Brain microvascular endothelial cell (primary cell): ENCODE measurements around the gene IGDCC3.
A peak's percentile ranks its signal among the peaks of the same experiment; 100 is the strongest.
"Not testable (repeated sequence)": the region's sequence is repeated elsewhere in the genome, so short reads cannot be mapped to it uniquely, and the experiment has no call there.

ENCODE experiments used
- DNase-seq: peaks from one replicate; pipeline ENCODE4 v3.0.0-alpha.2; 2020
- H3K27ac ChIP-seq: fragments of 250-450 bp; sonication (Bioruptor Pico); 2 replicates; pipeline ENCODE4 v1.5.1; 2020; ENCODE audit warnings: mild to moderate bottlenecking, moderate library complexity
- H3K27me3 ChIP-seq: fragments of 250-450 bp; sonication (Bioruptor Pico); replicated peaks from 2 replicates; pipeline ENCODE4 v1.5.1; 2020; ENCODE audit warnings: mild to moderate bottlenecking
- H3K36me3 ChIP-seq: fragments of 250-450 bp; sonication (Bioruptor Pico); replicated peaks from 2 replicates; pipeline ENCODE4 v1.5.1; 2020; ENCODE audit warnings: mild to moderate bottlenecking
- H3K4me3 ChIP-seq: 2 replicates; pipeline ENCODE4 v1.5.1; 2011; ENCODE audit warnings: low read depth, mild to moderate bottlenecking, control low read depth, low read length, moderate library complexity
- in situ Hi-C: cut with HindIII; loops from 2 replicates; pipeline ENCODE4 v1.10.0; 2017; ENCODE audit warnings: low sequenced_read_pairs, low pct_ligation_motif_present
- TF ChIP-seq, protein P1 (sequence below): IDR thresholded peaks from 2 replicates; pipeline ENCODE4 v1.5.1; 2011; ENCODE audit warnings: low read depth, mild to moderate bottlenecking, moderate library complexity, low read length, control low read depth, inconsistent platforms; ENCODE audit errors: missing control alignments

The IGDCC3 gene

DNA sequence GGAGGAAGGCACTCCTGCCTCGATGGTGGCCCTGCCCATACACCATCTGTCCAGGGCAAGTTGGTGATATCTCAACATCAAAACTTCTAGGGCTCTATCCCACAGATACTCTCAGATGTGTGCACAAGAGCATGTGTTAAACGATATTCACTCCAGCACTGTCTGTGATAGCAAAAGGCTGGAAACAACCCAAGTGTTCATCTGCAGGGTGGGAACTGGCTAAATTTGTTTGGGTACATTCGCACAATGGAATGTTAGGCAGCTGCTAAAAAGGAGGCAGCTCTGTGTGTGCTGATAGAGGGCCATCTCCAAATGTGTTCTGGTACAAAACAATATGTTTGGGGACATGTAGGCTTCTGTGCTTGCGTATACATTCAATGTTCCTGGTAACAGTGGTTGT lies 25.2 kb upstream of the IGDCC3 start:
- no peak for DNase-seq
- no peak overlapping the region for H3K4me3 ChIP-seq
- no peak overlapping the region for H3K27ac ChIP-seq
- no peaks in the 10 kb centered on the region for H3K36me3 ChIP-seq
- TF ChIP-seq, protein P1, sequence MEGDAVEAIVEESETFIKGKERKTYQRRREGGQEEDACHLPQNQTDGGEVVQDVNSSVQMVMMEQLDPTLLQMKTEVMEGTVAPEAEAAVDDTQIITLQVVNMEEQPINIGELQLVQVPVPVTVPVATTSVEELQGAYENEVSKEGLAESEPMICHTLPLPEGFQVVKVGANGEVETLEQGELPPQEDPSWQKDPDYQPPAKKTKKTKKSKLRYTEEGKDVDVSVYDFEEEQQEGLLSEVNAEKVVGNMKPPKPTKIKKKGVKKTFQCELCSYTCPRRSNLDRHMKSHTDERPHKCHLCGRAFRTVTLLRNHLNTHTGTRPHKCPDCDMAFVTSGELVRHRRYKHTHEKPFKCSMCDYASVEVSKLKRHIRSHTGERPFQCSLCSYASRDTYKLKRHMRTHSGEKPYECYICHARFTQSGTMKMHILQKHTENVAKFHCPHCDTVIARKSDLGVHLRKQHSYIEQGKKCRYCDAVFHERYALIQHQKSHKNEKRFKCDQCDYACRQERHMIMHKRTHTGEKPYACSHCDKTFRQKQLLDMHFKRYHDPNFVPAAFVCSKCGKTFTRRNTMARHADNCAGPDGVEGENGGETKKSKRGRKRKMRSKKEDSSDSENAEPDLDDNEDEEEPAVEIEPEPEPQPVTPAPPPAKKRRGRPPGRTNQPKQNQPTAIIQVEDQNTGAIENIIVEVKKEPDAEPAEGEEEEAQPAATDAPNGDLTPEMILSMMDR = no peak
- in situ Hi-C loops = no loop called here
- H3K27me3 ChIP-seq = no peaks in the 10 kb centered on the region

GRCh38 chr15:65401611-65402240 lies 23.9 kb upstream of the IGDCC3 start:
- H3K27me3 ChIP-seq = peaks cover 5% of the 10 kb centered on the region
- in situ Hi-C loops = no loop called here
- no peak overlapping the region for H3K4me3 ChIP-seq
- TF ChIP-seq, protein P1 = no peak
- H3K36me3 ChIP-seq = no peaks in the 10 kb centered on the region
- no peak overlapping the region for H3K27ac ChIP-seq
- no peak for DNase-seq

- Histone ChIP-seq H3K27me3 (peaks cover 10% of the 10 kb centered on the region), H3K4me3 (no peak overlapping the region), H3K36me3 (no peaks in the 10 kb centered on the region), H3K27ac (no peak overlapping the region)
- TF ChIP-seq, protein P1 = peak; percentile 97
- DNase-seq = peak; percentile 70
- in situ Hi-C loops = no loop called here
These were observed 23.2 kb upstream of the IGDCC3 start for GRCh38 chr15:65400760-65401610.

DNA sequence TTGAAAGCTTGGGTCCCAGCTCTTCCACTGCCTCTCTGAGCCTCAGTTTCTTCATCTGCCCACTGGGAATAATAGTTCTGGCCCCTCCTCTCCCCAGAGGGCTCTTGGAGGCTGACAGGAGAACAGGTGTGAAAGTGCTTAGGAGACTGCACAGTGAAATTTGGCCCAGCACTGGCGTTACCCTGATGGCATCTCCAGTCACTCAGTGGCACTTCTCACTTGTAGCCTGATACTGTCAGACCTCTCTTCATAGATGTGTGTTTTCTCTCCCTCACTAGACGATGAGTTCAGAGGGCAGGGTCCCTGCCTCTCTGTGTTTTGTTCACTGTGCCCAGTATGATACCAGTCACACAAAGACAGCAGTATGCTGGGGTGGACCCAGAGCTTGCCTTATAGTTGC lies 22.2 kb upstream of the IGDCC3 start:
- peaks cover 15% of the 10 kb centered on the region for H3K27me3 ChIP-seq
- H3K4me3 ChIP-seq = no peak overlapping the region
- no peak for DNase-seq
- H3K36me3 ChIP-seq = no peaks in the 10 kb centered on the region
- in situ Hi-C loops = no loop called here
- TF ChIP-seq, protein P1 = no peak
- no peak overlapping the region for H3K27ac ChIP-seq

DNA sequence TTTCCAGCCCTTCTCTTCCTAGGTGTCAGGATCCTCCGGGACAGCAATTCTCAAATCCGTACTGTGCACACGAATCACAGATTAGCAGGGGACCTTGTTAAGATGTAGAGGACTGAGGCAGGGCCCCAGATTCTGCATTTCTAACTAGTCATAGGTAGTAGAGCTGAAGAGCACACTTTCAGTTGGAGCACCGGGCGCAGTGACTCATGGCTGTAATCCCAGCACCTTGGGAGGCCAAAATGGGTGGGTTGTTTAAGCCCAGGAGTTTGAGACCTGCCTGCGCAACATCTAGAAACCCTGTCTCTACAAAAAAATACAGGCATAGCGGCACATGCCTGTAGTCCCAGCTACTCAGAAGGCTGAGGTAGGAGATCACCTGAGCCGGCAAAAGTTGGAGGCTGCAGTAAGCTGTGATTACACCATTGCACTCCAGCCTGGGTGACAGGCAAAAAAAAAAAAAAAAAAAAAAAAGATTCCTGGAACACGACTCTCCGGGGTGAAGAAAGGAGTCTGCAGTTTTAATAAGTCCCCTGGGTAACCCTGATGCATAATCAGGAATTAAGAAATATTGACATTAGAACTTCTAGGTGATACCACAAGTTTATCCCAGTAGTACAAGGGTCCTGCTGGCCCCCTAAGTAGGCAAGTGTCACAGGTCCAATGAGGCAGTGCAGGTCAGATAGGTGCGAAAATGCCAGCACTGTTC lies 21.4 kb upstream of the IGDCC3 start:
- DNase-seq = no peak
- in situ Hi-C loops = no loop called here
- Histone ChIP-seq H3K4me3 (no peak overlapping the region), H3K27ac (no peak overlapping the region), H3K36me3 (no peaks in the 10 kb centered on the region), H3K27me3 (peaks cover 17% of the 10 kb centered on the region)
- TF ChIP-seq, protein P1 = no peak

GRCh38 chr15:65398486-65398885 lies 20.7 kb upstream of the IGDCC3 start:
- peaks cover 19% of the 10 kb centered on the region for H3K27me3 ChIP-seq
- H3K27ac ChIP-seq, H3K4me3 ChIP-seq, DNase-seq, H3K36me3 ChIP-seq, in situ Hi-C loops: not testable (repeated sequence)
